ENCODE results near the gene FREM1.
A peak's percentile ranks its signal among the peaks of the same experiment; 100 is the strongest.

FREM1 gene

DNA sequence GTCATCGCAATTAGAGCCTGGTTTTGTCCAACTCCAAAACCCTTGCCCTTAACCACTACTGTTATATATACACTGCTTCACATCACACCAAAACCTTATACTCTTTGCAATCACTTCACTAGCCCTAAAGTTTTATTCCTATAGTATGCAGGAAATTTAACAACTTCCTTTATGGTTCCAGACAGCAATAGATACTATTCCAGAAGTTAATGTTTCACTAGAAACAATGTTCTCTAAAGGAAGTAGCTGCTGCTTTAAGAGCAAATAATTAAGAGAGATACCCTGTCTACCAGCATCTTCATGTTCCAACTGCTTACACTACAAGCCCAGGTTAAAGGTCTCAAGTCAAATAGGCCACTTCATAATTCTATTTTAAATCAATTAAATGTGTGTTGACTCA lies 22.0 kb downstream of the FREM1 start:
- DNase-seq: no peak
- in situ Hi-C loops (cut with HindIII; ENCODE audit: low pct_ligation_motif_present, low pct_unique_long_range_greater_than_20kb, low sequenced_read_pairs): no loop called here

DNA sequence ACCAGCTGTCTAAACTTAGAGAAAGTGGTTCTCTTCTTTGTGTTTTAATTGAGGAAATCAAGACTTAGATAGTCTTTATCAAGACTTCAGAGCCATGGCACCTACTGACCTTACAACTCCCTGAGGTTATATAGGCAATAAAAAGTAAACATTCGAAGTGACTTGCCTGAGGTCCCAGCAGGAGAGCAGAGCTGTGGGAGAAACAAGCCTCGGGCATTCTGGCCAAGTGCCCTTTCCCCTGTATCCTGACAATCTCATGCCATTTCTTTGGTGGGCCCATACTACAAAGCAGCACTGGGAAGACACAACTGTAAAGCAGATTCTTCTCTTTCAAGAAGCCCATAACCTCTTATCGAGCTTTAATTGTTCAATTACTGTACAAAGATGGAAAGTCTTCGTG lies 23.1 kb downstream of the FREM1 start:
- in situ Hi-C loops (cut with HindIII; ENCODE audit: low pct_ligation_motif_present, low pct_unique_long_range_greater_than_20kb, low sequenced_read_pairs): no loop called here
- DNase-seq: no peak

DNA sequence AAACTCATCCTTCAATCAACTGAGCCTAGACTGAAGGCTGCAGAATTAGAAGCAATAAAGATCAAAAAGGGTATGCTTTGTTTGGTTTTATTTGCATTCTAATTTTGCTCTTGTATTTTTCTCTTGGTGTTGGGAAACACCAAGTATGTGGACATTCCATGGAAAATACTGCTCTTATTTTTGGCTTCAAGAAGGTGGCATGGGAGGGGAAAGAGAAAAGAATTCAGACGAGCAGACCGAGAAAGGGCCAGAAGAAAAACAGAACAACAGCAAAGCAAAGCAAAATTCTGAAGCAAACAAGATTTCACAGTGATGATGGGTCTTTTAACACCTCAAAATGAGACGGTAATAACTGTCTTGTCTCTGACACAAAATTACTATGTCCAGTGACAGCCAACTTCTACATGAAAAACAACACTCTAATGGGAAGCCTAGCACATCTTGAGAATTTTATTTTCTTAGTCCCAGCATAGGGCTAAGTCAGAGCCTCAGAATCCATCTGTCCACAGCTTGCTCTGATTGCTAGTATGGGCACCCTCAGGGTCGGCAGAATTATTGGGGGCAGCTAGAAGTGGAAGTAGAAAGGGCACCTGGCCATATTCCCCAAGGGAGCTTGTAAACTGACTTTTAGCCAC lies 26.8 kb downstream of the FREM1 start:
- in situ Hi-C loops (cut with HindIII; ENCODE audit: low pct_ligation_motif_present, low pct_unique_long_range_greater_than_20kb, low sequenced_read_pairs): no loop called here
- no peak for DNase-seq

- in situ Hi-C loops (cut with HindIII; ENCODE audit: low pct_ligation_motif_present, low pct_unique_long_range_greater_than_20kb, low sequenced_read_pairs): no loop called here
- no peak for DNase-seq
Measured at GRCh38 chr9:14882090-14882489, 28.1 kb downstream of the FREM1 start.

GRCh38 chr9:14881006-14881405 lies 29.2 kb downstream of the FREM1 start:
- in situ Hi-C loops (cut with HindIII; ENCODE audit: low pct_ligation_motif_present, low pct_unique_long_range_greater_than_20kb, low sequenced_read_pairs): no loop called here
- no peak for DNase-seq

DNA sequence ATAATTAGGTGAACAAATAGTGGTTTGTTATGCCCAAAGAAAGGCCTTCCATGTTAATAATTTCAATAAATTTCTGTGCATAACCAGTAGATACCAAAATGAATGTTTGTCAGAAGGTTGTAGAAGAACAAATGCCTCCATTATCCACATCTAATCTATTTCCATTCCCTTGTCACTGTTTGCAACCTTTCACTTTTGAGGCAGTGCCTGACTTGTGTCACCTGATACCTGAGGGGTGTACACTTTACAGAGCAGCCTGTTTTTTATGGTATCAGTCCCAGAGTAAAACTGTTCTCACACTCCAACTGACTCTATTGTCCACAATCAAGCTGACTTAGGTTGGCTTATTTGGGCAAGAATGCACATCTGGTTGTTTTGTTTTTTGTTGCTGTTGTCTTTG lies 40.1 kb downstream of the FREM1 start:
- no peak for DNase-seq
- in situ Hi-C loops (cut with HindIII; ENCODE audit: low pct_ligation_motif_present, low pct_unique_long_range_greater_than_20kb, low sequenced_read_pairs): no loop called here

DNA sequence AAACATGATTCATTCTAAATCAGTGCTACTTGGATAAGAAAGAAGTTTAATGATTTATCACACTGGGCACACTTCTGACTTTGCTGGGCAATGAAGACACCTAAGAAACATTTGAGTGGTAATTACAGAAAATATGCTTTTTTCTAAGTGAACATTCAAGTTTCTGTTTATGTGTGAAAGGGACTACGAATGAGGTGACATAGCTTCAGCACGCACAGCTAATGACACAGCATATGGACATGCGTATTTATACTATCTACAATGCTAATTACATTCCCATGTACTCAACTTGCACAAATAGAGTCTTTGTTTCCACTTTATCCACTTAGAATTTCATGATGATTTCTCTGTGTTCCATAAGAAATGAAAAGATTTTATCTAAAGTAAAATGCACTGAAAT lies 40.6 kb downstream of the FREM1 start:
- DNase-seq: no peak
- in situ Hi-C loops (cut with HindIII; ENCODE audit: low pct_ligation_motif_present, low pct_unique_long_range_greater_than_20kb, low sequenced_read_pairs): no loop called here

GRCh38 chr9:14868772-14869583 lies 41.2 kb downstream of the FREM1 start:
- no peak for DNase-seq
- in situ Hi-C loops (cut with HindIII; ENCODE audit: low pct_ligation_motif_present, low pct_unique_long_range_greater_than_20kb, low sequenced_read_pairs): no loop called here

- DNase-seq: no peak
- in situ Hi-C loops (cut with HindIII; ENCODE audit: low pct_ligation_motif_present, low pct_unique_long_range_greater_than_20kb, low sequenced_read_pairs): no loop called here
Measured at GRCh38 chr9:14868418-14868771, 41.8 kb downstream of the FREM1 start.

- in situ Hi-C loops (cut with HindIII; ENCODE audit: low pct_ligation_motif_present, low pct_unique_long_range_greater_than_20kb, low sequenced_read_pairs): no loop called here
- no peak for DNase-seq
Measured at GRCh38 chr9:14866200-14866749, 44.0 kb downstream of the FREM1 start.

DNA sequence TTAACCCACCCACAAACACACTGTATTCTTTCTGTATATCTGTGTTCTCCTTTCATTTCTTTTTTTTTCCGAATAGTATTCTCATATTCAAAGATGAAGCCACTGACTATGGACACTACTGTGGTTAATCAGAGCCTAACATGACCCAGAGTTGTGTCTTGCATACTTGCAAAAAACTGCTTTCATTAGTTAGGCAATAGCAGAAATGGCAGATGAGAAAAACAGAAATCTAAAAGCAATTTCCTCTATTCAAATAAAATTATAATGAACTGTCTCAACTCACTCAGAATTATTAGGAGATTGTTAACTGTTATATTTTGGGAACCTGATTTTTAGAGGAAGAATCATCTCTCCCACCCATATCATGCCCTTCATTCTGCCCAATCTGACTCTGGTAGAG lies 45.9 kb downstream of the FREM1 start:
- DNase-seq: no peak
- in situ Hi-C loops (cut with HindIII; ENCODE audit: low pct_ligation_motif_present, low pct_unique_long_range_greater_than_20kb, low sequenced_read_pairs): no loop called here

DNA sequence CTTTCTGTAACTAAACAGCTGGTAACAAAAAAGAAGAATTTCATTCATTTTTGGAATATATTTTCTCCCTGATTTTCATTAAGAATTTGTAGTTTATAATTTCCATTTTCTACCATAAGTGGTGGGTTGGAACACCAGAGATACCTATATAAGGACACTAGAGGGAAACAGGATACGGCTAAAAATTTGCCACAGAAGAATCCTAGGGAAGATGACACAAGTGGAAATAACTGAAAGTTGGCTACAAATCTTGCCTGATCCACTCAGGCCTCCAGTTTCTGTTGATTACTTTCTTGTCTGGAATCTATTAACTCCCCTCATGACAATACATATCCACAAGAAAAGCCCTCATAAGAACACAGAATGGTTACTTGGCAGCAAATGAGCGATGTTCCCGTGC lies 46.8 kb downstream of the FREM1 start:
- in situ Hi-C loops (cut with HindIII; ENCODE audit: low pct_ligation_motif_present, low pct_unique_long_range_greater_than_20kb, low sequenced_read_pairs): no loop called here
- no peak for DNase-seq

DNA sequence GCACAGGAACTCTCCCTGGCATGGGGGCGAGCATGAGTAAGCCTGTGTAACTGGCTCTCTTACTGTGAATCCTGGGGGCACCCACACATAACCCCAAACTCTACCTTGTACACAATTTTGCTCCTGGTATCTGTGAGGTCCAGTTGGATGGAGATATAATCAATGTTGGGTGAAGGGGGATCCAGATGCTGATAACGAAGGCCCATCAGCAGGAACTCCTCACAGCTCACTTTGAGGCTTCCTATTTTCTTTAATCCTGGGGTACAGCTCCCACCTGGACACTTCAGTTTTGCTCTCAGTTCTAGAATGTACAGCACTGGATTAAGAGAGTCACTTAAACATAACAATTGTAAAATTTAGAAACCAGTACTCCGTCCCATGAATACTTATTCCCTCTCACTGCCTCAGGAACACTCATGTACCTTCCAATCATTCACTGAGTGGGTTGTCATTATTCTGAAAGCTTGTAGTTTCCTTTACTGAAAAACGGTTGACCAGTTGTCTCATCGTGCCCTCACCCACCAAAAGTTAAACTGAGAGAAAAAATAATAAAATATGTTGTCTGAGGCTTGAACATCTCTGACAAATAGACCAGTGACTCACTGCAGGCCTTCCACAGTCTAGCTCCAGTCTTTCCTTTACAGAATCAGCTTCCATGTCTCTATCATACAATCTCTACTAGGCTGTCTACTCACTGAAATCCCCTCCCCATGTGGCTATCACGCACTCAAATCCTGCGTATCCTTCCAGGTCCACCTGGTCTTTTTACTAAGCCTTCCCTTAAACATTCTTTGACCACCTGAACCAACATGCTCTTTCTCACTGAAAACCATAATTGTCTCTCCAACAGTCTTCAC lies 52.6 kb downstream of the FREM1 start:
- in situ Hi-C loops (cut with HindIII; ENCODE audit: low pct_ligation_motif_present, low pct_unique_long_range_greater_than_20kb, low sequenced_read_pairs): no loop called here

GRCh38 chr9:14849851-14850250 lies 60.4 kb downstream of the FREM1 start:
- in situ Hi-C loops (cut with HindIII; ENCODE audit: low pct_ligation_motif_present, low pct_unique_long_range_greater_than_20kb, low sequenced_read_pairs): no loop called here
- no peak for DNase-seq

More for the DNA sequence above, 52.6 kb downstream of the FREM1 start:
- DNase-seq: no peak

DNA sequence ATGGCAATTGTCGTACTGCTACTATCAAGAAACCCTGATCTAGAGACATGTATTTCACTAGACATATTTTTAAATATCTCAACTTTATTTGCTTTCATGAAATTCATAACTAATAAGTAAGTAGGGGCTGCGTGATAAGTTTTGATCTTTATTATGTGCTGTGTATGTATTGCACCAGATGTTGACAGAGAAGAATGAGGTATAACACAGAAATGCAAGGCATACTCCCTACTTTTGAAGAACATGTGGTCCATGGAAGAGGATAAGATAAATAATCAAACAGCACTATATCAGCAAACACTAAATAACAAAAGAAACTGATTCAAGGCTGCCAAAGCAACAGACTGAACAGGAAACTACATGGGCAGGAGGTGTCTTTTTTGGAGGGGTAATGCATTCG lies 60.9 kb downstream of the FREM1 start:
- in situ Hi-C loops (cut with HindIII; ENCODE audit: low pct_ligation_motif_present, low pct_unique_long_range_greater_than_20kb, low sequenced_read_pairs): no loop called here
- no peak for DNase-seq

DNA sequence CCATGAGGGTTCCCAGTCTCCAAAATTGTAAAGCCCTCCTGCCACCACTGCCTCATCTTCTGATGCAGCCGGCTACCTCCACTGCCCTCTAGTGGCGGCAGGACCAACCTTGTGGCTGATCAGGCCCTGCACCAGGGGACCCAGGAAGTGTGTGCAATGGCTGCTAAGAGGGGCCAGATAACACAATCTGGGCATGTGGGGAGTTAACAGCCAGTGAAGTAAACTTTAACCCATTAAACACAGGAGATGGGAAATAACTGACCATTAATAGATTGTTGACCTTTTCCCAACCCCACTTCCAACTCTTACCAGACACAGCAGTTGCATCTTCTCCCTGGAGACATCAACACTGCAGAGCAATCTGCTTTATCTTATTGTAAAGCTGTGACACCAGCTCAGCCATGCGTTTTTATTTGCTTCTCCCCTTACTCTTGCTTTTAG lies 63.3 kb downstream of the FREM1 start:
- in situ Hi-C loops (cut with HindIII; ENCODE audit: low pct_ligation_motif_present, low pct_unique_long_range_greater_than_20kb, low sequenced_read_pairs): no loop called here
- peak; percentile 48 for DNase-seq

GRCh38 chr9:14843163-14843562 lies 67.1 kb downstream of the FREM1 start:
- in situ Hi-C loops (cut with HindIII; ENCODE audit: low pct_ligation_motif_present, low pct_unique_long_range_greater_than_20kb, low sequenced_read_pairs): no loop called here
- no peak for DNase-seq

DNA sequence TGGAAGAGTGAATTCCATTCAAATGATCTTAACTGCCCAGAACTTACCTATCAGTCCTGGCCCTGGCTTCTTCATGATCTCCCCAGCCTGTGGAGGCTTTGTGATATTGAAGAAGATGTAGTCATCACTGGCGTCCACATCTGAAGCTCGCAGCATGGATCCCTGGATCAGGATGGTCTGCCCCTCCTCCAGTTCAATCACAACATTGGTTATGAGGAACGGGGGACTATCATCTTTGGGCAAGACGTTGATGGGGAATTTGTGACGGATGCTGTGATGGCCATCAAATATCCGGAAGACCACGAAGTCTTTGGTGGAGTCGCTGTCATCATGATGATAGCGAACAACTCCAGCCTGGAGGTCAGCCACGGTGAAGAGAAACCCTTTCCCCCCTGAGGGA lies 68.0 kb downstream of the FREM1 start:
- in situ Hi-C loops (cut with HindIII; ENCODE audit: low pct_ligation_motif_present, low pct_unique_long_range_greater_than_20kb, low sequenced_read_pairs): no loop called here

GRCh38 chr9:14838701-14839100 lies 71.5 kb downstream of the FREM1 start:
- DNase-seq: no peak
- in situ Hi-C loops (cut with HindIII; ENCODE audit: low pct_ligation_motif_present, low pct_unique_long_range_greater_than_20kb, low sequenced_read_pairs): no loop called here

More for the DNA sequence above, 68.0 kb downstream of the FREM1 start:
- DNase-seq: no peak

Measured in ACHN (cell line).